Activated CD8-positive, alpha-beta T cell treated with anti-CD3 and anti-CD28 coated beads, Interleukin-2, amount 10 ng/mL, durations not matched to agents 7 days and 5 days (primary cell): ENCODE data around the gene HBE1. TPM values are rescaled to one million over a fixed set of nuclear protein-coding genes. Genes with fewer than 3 reads are reported as not detected.

Source experiments
- ATAC-seq: fragments of 150-1000 bp; cut with Tn5 transposase; one replicate; pipeline ENCODE4 v1.10.0; 2021; ENCODE audit warnings: moderate library complexity
- CTCF ChIA-PET: fragments of 350-600 bp; sonication (Branson Sonifier 250); formaldehyde crosslinking; loops from one replicate; lab custom pipeline; 2021; ENCODE audit warnings: antibody characterized with exemption; lab: Charles Lee
- POLR2A ChIA-PET: fragments of 350-600 bp; sonication (Branson Sonifier 250); formaldehyde crosslinking; loops from one replicate; lab custom pipeline; 2021; ENCODE audit warnings: antibody characterized with exemption; lab: Charles Lee
- DNase-seq: peaks from one replicate; pipeline ENCODE4 v3.0.0-alpha.2; 2020
- H3K27ac Mint-ChIP-seq: one replicate; pipeline ENCODE4 v1.8.0; 2021; ENCODE audit warnings: mild to moderate bottlenecking, mixed read lengths
- H3K27me3 Mint-ChIP-seq: one replicate; pipeline ENCODE4 v1.8.0; 2021; ENCODE audit warnings: low read depth, mixed read lengths
- H3K36me3 Mint-ChIP-seq: one replicate; pipeline ENCODE4 v1.8.0; 2021; ENCODE audit warnings: low read depth, mixed read lengths
- H3K4me1 Mint-ChIP-seq: one replicate; pipeline ENCODE4 v1.8.0; 2021; ENCODE audit warnings: low read depth, mixed read lengths
- H3K4me3 Mint-ChIP-seq: one replicate; pipeline ENCODE4 v1.8.0; 2021; ENCODE audit warnings: mild to moderate bottlenecking, mixed read lengths
- H3K9me3 Mint-ChIP-seq: one replicate; pipeline ENCODE4 v1.8.0; 2022; ENCODE audit warnings: mixed read lengths; ENCODE audit not compliant: insufficient read depth
- total RNA-seq, 2 experiments: library from RNA; stranded (reverse); gene quantifications; one replicate each; pipeline ENCODE4 v1.2.3, GENCODE V29; 2021

The HBE1 gene
- total RNA-seq, 2 experiments from 2014 or later = not detected

- Mint-ChIP-seq H3K36me3 (no peaks in the 10 kb centered on the region), H3K27ac (no peak overlapping the region), H3K4me1 (no peaks in the 10 kb centered on the region), H3K9me3 (no peaks in the 10 kb centered on the region), H3K4me3 (no peak overlapping the region), H3K27me3 (no peaks in the 10 kb centered on the region)
- no peak for DNase-seq
- ChIA-PET CTCF (no interaction called here), POLR2A (no interaction called here)
- ATAC-seq = no peak
Observed at GRCh38 chr11:5225480-5225871, 44.3 kb downstream of the HBE1 start.

- no peaks in the 10 kb centered on the region for H3K36me3 Mint-ChIP-seq
- no peaks in the 10 kb centered on the region for H3K9me3 Mint-ChIP-seq
- no peak overlapping the region for H3K27ac Mint-ChIP-seq
- H3K4me3 Mint-ChIP-seq = no peak overlapping the region
- ChIA-PET CTCF (no interaction called here), POLR2A (no interaction called here)
- no peaks in the 10 kb centered on the region for H3K27me3 Mint-ChIP-seq
- no peaks in the 10 kb centered on the region for H3K4me1 Mint-ChIP-seq
- DNase-seq (no peak), ATAC-seq (no peak)
Observed at GRCh38 chr11:5224538-5225479, 44.9 kb downstream of the HBE1 start.

DNA sequence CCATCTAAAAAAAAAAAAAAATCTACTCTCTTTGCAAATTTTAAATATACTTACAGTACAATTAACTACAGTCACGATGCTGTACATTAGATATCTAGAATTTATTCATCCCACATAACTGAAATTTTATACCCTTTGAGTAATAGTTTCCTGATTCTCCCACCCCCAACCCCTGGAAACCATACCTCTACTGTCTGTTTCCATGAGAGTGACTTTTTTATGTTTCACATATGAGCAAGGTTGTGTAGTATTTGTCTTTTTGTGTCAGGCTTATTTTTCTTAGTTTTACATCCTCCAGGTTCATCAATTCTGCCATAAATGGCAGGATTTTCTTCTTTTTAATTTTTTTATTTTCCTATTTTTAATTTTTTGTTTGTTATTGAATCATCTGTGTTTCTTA, 46.1 kb downstream of the HBE1 start:
- ChIA-PET POLR2A (no interaction called here), CTCF (no interaction called here)
- ATAC-seq (no peak), DNase-seq (no peak)
- H3K36me3 Mint-ChIP-seq = no peaks in the 10 kb centered on the region
- no peak overlapping the region for H3K27ac Mint-ChIP-seq
- H3K9me3 Mint-ChIP-seq = no peaks in the 10 kb centered on the region
- H3K4me1 Mint-ChIP-seq = no peaks in the 10 kb centered on the region
- no peaks in the 10 kb centered on the region for H3K27me3 Mint-ChIP-seq
- no peak overlapping the region for H3K4me3 Mint-ChIP-seq

DNA sequence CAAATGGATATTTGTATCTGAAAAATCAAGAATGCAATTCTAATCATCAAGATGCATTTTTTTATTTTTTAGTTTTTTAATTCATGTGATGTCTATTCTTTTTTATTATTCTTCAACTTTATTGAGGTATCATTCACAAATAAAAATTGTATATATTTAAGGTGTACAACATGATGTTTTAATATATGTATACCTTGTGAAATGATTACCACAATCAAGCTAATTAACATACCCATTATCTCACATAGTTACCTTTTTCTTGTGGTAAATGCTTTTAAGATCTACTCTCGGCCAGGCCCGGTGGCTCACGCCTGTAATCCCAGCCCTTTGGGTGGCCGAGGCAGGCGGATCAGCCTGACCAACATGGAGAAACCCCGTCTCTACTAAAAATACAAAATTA, 46.6 kb downstream of the HBE1 start:
- POLR2A ChIA-PET = no interaction called here
- Mint-ChIP-seq H3K9me3 (no peaks in the 10 kb centered on the region), H3K4me1 (no peaks in the 10 kb centered on the region), H3K27ac (no peak overlapping the region), H3K4me3 (no peak overlapping the region), H3K27me3 (no peaks in the 10 kb centered on the region), H3K36me3 (no peaks in the 10 kb centered on the region)
- CTCF ChIA-PET = no interaction called here
- ATAC-seq (no peak), DNase-seq (no peak)

Other genes starting within 250 kb of the HBE1 start
- not detected for gene OR52J3, start 223.4 kb downstream of the HBE1 start, total RNA-seq
- gene OR52E2, start 210.3 kb downstream of the HBE1 start, total RNA-seq = not detected
- not detected for gene OR52E1, start 200.4 kb downstream of the HBE1 start, total RNA-seq
- gene OR52A5, start 131.6 kb downstream of the HBE1 start, total RNA-seq = not detected
- gene OR52A1, start 115.2 kb downstream of the HBE1 start, total RNA-seq = not detected
- not detected for gene OR51V1, start 69.3 kb downstream of the HBE1 start, total RNA-seq
- gene HBB, start 42.9 kb downstream of the HBE1 start, total RNA-seq = not detected
- gene HBD, start 35.5 kb downstream of the HBE1 start, total RNA-seq = not detected
- gene HBG1, start 20.1 kb downstream of the HBE1 start, total RNA-seq = not detected
- not detected for gene HBG2, start 15.2 kb downstream of the HBE1 start, total RNA-seq
- not detected for gene OR51B4, start 32.0 kb upstream of the HBE1 start, total RNA-seq
- gene OR51B2, start 54.4 kb upstream of the HBE1 start, total RNA-seq = not detected
- gene OR51B5, start 73.6 kb upstream of the HBE1 start, total RNA-seq = not detected
- not detected for gene OR51B6, start 81.6 kb upstream of the HBE1 start, total RNA-seq
- not detected for gene OR51M1, start 113.9 kb upstream of the HBE1 start, total RNA-seq
- gene OR51Q1, start 152.2 kb upstream of the HBE1 start, total RNA-seq = not detected
- not detected for gene OR51I1, start 171.6 kb upstream of the HBE1 start, total RNA-seq
- gene OR51I2, start 179.4 kb upstream of the HBE1 start, total RNA-seq = not detected
- gene OR52D1, start 218.7 kb upstream of the HBE1 start, total RNA-seq = not detected
- not detected for gene UBQLN3, start 240.0 kb upstream of the HBE1 start, total RNA-seq
- gene UBQLNL, start 246.8 kb upstream of the HBE1 start, total RNA-seq = under 1 TPM in 1 of 2 experiments, not detected in 1; 0.23 TPM